HEK293 (cell line): ENCODE data around the gene ZFR.

Experiments used
- CTCF ChIP-seq: fragments of 450-650 bp; formaldehyde crosslinking; IDR thresholded peaks from 2 replicates; pipeline ENCODE4 v1.5.1; 2016; ENCODE audit warnings: missing biosample characterization, missing genetic modification characterization
- HOXA7 ChIP-seq: sonication (generic); formaldehyde crosslinking; IDR thresholded peaks from 2 replicates; pipeline ENCODE4 v1.8.1; 2022; ENCODE audit warnings: missing genetic modification reagents, borderline replicate concordance
- KLF10 ChIP-seq: fragments of 450-650 bp; IDR thresholded peaks from 2 replicates; pipeline ENCODE4 v1.5.1; 2018; ENCODE audit warnings: missing biosample characterization, mild to moderate bottlenecking, missing genetic modification characterization
- TF ChIP-seq, protein P1 (sequence below): fragments of 450-650 bp; formaldehyde crosslinking; IDR thresholded peaks from 2 replicates; pipeline ENCODE4 v1.5.1; 2016; ENCODE audit warnings: missing biosample characterization, missing genetic modification characterization
- TF ChIP-seq, protein P2 (sequence below): fragments of 450-650 bp; formaldehyde crosslinking; IDR thresholded peaks from 2 replicates; pipeline ENCODE4 v1.5.1; 2016; ENCODE audit warnings: missing biosample characterization, missing genetic modification characterization

GRCh38 chr5:32378966-32379365, 65.6 kb downstream of the ZFR start:
- TF ChIP-seq CTCF (tag by site-specific recombination) = no peak
- TF ChIP-seq, protein P1, sequence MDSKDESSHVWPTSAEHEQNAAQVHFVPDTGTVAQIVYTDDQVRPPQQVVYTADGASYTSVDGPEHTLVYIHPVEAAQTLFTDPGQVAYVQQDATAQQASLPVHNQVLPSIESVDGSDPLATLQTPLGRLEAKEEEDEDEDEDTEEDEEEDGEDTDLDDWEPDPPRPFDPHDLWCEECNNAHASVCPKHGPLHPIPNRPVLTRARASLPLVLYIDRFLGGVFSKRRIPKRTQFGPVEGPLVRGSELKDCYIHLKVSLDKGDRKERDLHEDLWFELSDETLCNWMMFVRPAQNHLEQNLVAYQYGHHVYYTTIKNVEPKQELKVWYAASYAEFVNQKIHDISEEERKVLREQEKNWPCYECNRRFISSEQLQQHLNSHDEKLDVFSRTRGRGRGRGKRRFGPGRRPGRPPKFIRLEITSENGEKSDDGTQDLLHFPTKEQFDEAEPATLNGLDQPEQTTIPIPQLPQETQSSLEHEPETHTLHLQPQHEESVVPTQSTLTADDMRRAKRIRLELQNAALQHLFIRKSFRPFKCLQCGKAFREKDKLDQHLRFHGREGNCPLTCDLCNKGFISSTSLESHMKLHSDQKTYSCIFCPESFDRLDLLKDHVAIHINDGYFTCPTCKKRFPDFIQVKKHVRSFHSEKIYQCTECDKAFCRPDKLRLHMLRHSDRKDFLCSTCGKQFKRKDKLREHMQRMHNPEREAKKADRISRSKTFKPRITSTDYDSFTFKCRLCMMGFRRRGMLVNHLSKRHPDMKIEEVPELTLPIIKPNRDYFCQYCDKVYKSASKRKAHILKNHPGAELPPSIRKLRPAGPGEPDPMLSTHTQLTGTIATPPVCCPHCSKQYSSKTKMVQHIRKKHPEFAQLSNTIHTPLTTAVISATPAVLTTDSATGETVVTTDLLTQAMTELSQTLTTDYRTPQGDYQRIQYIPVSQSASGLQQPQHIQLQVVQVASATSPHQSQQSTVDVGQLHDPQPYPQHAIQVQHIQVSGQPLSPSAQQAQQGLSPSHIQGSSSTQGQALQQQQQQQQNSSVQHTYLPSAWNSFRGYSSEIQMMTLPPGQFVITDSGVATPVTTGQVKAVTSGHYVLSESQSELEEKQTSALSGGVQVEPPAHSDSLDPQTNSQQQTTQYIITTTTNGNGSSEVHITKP (tag by site-specific recombination) = no peak
- TF ChIP-seq HOXA7 (CRISPR knock-in tag) = no peak
- no peak for TF ChIP-seq KLF10 (tag by site-specific recombination)
- TF ChIP-seq, protein P2, sequence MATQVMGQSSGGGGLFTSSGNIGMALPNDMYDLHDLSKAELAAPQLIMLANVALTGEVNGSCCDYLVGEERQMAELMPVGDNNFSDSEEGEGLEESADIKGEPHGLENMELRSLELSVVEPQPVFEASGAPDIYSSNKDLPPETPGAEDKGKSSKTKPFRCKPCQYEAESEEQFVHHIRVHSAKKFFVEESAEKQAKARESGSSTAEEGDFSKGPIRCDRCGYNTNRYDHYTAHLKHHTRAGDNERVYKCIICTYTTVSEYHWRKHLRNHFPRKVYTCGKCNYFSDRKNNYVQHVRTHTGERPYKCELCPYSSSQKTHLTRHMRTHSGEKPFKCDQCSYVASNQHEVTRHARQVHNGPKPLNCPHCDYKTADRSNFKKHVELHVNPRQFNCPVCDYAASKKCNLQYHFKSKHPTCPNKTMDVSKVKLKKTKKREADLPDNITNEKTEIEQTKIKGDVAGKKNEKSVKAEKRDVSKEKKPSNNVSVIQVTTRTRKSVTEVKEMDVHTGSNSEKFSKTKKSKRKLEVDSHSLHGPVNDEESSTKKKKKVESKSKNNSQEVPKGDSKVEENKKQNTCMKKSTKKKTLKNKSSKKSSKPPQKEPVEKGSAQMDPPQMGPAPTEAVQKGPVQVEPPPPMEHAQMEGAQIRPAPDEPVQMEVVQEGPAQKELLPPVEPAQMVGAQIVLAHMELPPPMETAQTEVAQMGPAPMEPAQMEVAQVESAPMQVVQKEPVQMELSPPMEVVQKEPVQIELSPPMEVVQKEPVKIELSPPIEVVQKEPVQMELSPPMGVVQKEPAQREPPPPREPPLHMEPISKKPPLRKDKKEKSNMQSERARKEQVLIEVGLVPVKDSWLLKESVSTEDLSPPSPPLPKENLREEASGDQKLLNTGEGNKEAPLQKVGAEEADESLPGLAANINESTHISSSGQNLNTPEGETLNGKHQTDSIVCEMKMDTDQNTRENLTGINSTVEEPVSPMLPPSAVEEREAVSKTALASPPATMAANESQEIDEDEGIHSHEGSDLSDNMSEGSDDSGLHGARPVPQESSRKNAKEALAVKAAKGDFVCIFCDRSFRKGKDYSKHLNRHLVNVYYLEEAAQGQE (tag by site-specific recombination) = no peak
